Renal cortical epithelial cell (primary cell): ENCODE data around the gene CCDC34. TPM values are rescaled to one million over a fixed set of nuclear protein-coding genes. Genes with fewer than 3 reads are reported as not detected.
A peak's percentile ranks its signal among the peaks of the same experiment; 100 is the strongest.
"Not testable (repeated sequence)": the region's sequence is repeated elsewhere in the genome, so short reads cannot be mapped to it uniquely, and the experiment has no call there.

Source experiments
- DNase-seq: peaks from one replicate; pipeline ENCODE4 v3.0.0-alpha.2; 2011; ENCODE audit warnings: low read depth
- total RNA-seq: library from RNA; depleted of rRNA; stranded (reverse); fragments of >200 nt; gene quantifications from 2 replicates; pipeline ENCODE4 v1.2.3, GENCODE V29; 2014

The CCDC34 gene
- total RNA-seq, 1 donor from 2014 or later: 4.0 TPM

- DNase-seq: not testable (repeated sequence)
These were observed 40.8 kb downstream of the CCDC34 start for GRCh38 chr11:27322196-27322595.

- DNase-seq: not testable (repeated sequence)
These were observed 41.7 kb downstream of the CCDC34 start for GRCh38 chr11:27321340-27321739.

GRCh38 chr11:27319072-27319471 lies 43.9 kb downstream of the CCDC34 start:
- peak; percentile 93 for DNase-seq

GRCh38 chr11:27317751-27318150 lies 45.3 kb downstream of the CCDC34 start:
- peak; percentile 58 for DNase-seq

DNA sequence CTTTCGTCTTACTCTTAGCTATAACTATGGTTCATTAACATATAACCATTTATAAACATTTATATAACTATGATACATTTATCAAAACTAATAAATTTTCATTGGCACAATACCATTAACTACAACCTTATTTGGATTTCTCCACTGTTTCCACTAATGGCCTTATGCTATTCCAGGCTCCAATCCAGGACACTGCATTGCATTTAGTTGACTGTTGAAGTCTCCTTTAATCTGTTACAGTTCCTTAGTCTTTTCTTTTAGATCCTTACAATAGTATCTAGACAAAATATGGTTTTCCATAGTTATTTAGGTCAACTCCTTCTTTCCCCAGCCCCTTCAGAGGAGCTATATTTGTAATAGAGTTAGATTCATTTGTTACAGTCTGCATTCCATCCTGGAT lies 47.2 kb downstream of the CCDC34 start:
- DNase-seq: no peak

- no peak for DNase-seq
These were observed 49.7 kb downstream of the CCDC34 start for GRCh38 chr11:27313157-27313821.

- DNase-seq: peak; percentile 91
These were observed 50.9 kb downstream of the CCDC34 start for GRCh38 chr11:27312110-27312509.

DNA sequence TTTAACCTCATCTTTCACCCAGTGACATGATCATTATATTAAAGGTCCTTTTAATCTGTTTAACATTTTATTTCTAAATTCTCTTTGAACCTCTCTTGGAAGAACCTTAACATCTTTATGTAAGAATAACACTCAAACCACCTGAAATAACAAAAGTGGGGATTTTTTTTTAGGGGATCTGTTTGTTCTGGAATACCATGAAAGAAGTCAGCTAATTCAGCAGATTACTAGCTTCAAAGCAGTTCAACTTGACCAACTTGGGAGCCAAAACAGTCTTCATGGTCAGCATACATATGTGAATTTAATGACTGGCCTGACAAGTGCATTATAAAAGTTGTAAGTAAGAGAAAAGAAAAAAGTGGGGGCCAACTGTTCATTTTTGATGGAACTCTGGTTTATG lies 52.3 kb downstream of the CCDC34 start:
- DNase-seq: no peak

DNA sequence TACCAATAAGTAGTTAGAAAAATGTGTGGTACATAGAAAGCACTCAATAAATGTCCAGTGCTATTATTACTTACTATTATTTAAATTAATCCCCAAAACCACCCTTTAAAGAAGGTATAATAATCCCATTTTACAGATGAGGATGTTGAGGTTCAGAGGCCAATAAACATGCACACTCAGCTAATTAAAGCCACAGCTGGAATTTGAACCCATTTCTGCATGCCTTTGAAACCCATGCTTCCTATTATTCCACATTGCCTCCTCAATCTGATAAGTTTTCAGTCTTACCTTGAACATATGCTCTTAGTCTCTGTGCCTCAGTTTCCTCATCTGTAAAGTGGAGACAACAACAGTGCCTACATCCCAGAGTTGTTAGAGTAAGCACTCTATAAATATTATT lies 52.8 kb downstream of the CCDC34 start:
- DNase-seq: no peak

DNA sequence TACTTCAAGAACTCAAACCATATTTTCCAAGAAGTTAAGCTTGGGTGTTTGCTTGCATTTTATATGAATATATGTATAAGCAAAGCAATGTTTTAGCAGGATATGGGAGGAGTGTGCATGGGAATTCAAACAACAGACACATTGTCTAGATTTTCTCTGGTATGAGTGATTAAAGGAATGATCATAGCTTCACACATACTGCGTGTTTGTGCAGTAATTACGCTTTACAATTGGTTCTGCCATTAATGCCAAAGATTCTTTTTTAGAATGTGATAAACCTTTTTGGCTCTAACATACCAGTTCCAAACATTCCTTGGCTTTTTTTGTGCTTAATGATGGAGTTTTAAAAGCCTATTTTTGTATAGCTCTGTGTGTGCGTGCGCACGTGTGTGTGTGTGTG lies 54.0 kb downstream of the CCDC34 start:
- DNase-seq: no peak

DNA sequence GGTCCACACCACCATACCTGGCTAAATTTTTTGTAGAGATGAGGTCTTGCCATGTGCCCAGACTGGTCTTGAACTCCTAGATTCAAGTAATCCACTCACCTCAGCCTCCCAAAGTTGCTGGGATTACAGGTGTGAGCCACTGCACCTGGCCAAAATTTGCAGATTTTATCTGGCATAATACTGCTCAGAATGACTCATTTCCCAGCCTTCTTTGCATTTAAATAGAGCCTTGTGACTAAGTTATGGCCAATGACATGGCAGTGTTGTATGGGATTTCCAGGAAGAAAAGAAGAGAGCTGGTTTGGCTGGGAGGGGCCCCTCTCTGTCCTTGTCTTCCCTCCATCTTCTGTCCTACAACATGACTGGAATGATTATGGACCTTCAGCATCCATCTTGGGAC lies 55.8 kb downstream of the CCDC34 start:
- no peak for DNase-seq

GRCh38 chr11:27305751-27306150 lies 57.3 kb downstream of the CCDC34 start:
- DNase-seq: no peak

- DNase-seq: no peak
These were observed 58.5 kb downstream of the CCDC34 start for GRCh38 chr11:27304514-27304913.

- no peak for DNase-seq
These were observed 59.1 kb downstream of the CCDC34 start for GRCh38 chr11:27303903-27304302.

DNA sequence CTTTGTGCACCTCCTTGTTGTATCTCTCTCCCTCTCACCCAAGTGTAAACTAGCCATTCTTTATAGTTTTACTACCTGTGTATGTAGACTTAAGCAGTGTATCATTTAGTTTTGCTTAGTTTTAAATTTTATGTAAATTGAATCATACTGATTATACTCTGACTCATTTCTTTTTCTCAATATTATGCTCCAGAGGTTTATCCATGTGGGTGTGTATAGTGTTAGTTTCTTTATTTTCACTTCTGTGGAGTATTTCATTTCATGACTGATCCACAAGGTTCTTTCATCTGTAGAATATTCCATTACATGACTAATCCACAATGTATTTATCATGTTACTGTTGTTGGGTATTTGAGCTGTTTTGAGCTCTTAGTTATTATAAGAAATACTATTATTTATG lies 62.0 kb downstream of the CCDC34 start:
- DNase-seq: peak; percentile 20

DNA sequence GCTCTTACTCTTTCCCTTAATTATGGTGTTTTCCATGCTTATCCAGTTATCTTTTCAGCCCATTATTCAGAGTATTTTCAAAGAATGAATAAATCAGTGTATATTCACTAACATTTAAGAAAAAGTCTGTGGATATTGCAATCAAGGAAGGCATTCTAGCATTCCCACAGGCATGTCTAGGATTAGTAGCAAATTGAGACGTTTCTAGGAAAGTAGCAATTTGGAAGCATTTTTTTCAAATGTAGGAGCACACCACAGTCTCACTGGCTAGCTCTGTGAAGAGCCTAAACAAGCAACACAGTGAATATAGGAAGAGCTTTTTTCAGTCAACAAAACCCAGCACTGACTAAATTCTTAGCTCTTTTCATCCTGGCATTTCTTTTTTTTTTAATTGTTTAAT lies 65.4 kb downstream of the CCDC34 start:
- DNase-seq: no peak

GRCh38 chr11:27296497-27296896 lies 66.5 kb downstream of the CCDC34 start:
- peak; percentile 76 for DNase-seq

DNA sequence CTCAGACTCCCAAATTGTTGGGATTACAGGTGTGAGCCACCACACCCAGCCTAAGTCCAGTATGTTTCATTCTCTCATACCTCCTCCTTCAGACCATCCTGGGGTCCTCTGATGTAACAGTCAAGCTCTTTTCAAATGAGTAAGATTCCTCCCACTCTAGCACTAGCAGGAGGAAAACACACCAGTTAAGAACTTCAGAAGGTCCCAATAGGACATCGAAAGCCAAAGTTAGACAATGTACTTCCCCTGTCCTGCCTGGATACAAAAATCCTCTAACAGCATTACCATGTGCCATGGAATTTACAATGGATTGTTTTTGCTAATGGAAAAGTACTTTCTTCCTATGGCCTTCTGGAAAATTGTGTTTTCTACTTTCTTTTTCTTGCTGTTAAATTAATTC lies 67.1 kb downstream of the CCDC34 start:
- DNase-seq: no peak

- DNase-seq: no peak
These were observed 68.4 kb downstream of the CCDC34 start for GRCh38 chr11:27294654-27295053.

DNA sequence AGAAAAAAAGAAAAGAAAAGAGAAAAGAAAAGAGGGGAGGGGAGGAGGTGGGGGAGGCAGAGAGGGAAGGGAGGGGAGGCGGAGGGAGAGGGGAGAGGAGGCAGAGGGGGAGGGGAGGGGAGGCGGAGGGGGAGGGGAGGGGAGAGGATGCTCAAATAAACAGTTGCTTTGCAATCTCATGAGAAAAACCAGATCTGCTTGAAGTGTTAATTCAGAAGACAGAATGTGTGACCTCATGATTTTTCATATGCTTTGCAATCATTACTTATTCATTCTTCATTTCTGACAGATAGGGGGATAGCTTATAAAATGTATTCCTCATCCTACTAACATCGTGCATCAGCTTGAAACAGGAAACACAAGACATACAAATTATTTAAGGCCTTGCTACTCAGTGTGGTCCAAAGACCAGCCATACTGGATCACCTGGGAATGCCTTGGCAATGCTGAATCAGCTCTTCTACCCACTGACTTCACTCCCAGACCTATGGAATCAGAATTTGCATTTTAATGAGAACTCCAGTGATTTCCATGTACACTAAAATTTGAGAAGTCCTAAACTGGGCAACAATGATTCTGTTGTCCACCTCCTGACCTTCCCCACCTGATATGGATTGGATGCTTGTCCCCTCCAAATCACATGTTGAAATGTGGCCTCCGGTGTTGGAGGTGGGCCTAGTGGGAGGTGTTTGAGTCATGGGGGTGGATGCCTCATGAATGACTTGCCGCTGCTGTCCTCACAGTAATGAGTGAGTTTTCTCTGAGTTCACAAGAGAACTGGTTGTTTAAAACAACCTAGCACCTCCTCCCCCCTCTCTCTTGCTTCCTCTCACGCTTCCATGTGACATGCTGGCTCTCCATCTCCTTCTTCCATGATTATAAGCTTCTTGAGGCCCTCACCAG lies 69.2 kb downstream of the CCDC34 start:
- peak; percentile 21 for DNase-seq

GRCh38 chr11:27292637-27293010 lies 70.4 kb downstream of the CCDC34 start:
- no peak for DNase-seq

- no peak for DNase-seq
These were observed 70.9 kb downstream of the CCDC34 start for GRCh38 chr11:27291954-27292636.
